GM19438 (cell line): Measurements from ENCODE around the gene RNF135.
"Not testable (repeated sequence)": the region's sequence is repeated elsewhere in the genome, so short reads cannot be mapped to it uniquely, and the experiment has no call there.

Source experiments
- ATAC-seq: cut with Tn5 transposase; IDR thresholded peaks from one replicate; pipeline ENCODE4 v1.9.1; 2021; ENCODE audit warnings: low read depth; ENCODE audit not compliant: unreplicated experiment

Gene RNF135

DNA sequence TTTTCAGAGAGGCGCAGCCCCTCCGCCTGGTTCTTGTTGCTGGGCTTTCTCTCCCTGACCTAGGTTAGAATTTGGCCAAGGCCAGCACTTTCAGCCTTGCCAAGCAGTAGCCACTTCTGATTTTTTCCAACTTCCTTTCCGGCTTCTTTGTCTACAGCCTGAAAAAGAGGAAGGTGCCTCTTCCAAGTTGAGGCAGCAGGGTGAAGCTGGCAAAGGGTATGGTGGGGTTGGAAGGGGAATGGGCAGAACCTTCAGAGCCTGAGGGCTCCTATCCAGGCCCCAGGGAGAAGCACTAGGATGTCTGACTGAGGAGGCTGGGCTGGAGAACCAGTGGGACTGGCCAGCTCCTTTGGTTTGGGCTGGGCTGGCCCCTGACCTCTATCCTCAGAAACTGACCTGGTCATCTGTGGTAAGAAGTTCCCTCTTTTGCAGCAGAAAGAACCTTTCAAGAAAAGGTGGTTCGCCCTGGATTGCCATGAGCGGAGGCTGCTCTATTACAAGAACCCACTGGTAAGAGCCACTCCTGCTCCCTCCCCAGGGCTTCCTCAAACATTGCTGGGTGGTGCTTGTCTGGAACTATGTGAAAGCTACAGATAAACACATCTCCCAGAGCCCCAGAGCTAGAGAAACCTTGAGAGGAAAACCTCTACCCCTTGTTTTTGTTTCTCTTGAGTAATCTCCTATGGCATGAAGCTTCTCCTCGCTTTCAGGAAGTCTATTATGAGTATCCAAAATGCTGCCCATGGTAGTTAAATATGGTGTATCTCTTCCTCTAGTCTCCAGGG, 16.6 kb upstream of the RNF135 start:
- ATAC-seq: no peak

- ATAC-seq: no peak
Measured at GRCh38 chr17:30956764-30957374, 14.0 kb upstream of the RNF135 start.

- no peak for ATAC-seq
Measured at GRCh38 chr17:30957741-30958140, 13.1 kb upstream of the RNF135 start.

- ATAC-seq: no peak
Measured at GRCh38 chr17:30958187-30958586, 12.7 kb upstream of the RNF135 start.

DNA sequence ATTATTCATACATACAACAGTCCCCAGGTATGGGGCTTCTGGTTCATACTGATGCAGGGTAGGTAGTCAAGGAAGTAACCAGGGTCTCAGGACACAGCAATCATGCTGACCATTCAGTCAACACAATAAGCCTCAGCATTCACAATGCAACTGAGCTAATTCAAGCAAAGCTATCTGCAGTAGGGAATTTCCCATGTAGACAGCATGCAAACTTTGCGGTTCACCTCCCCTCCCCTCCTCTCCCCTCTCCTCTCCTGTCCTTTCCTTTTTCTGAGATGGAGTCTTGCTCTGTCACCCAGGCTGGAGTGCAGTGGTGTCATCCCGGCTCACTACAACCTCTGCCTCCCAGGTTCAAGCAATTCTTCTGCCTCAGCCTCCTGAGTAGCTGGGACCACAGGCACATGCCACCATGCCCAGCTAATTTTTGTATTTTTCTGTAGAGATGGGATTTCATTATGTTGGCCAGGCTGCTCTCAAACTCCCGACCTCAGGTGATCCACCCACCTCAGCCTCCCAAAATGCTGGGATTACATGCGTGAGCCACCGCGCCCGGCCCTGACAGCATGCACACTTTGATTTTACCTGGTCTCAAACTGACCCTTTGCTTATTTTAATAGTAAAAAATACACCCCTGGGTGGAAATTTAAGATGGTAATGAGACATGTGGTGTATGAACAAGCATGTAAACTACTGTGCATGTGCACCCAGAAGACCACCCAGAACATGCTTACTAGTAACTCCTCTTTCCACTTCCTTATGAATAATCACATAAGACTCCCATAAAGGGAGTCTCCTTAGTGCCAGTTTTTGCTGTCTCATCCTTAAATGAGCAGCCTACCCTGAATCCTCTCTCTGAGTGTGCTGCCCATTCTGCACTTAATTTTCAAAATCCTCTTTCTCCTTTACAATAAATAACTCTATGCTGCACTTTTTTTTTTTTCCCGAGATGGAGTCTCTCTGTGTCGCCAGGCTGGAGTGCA, 9.3 kb upstream of the RNF135 start:
- no peak for ATAC-seq

DNA sequence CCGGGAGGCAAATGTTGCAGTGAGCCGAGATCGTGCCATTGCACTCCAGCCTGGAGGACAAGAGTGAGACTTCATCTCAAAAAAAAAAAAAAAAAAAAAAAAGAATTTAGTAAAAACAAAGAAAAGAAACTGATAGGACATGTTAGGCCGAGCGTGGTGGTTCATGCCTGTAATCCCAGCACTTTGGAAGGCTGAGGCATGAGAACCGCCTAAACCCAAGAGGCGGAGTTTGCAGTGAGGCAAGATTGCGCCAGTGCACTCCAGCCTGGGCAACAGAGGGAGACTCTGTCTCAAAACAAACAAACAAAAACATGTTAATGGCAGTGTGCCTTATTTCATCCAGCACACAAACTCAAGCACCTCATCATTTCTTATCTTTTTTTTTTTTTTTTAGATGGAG, 6.5 kb upstream of the RNF135 start:
- not testable (repeated sequence) for ATAC-seq

DNA sequence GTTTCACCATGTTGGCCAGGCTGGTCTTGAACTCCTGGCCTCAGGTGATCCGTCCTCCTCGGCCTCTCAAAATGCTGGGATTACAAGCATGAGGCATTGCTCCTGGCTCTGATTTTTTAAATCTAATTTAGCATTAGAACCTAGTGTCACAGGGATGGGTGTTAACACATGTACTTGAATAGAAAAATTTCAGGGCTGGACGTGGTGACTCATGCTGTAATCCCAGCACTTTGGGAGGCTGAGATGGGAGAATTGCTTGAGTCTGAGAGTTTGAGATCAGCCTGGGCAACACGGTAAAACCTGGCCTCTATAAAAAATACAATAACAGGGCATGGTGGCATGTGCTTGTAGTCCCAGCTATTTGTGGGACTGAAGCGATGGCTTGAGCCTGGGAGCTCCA, 6.0 kb upstream of the RNF135 start:
- ATAC-seq: no peak

DNA sequence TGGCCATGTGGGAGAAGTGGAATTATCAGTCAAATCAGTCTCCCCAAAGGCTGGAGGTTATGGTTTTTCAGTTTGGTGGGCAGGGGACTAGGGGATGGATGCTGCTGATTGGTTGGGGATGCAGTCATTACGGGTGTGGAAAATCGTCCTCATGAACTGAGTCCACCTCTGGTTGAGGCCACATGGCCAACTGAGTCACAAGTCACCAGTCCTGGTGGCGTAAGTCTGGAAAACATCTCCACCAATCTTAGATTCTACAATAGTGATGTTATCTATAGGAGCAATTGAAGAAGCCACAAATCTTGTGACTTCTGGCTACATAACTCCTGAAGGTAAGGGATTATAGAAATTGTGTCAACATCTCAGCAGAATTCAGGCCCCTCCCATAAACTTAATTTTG, 5.2 kb upstream of the RNF135 start:
- no peak for ATAC-seq

- ATAC-seq: not testable (repeated sequence)
Measured at GRCh38 chr17:30967911-30968310, 2.9 kb upstream of the RNF135 start.

DNA sequence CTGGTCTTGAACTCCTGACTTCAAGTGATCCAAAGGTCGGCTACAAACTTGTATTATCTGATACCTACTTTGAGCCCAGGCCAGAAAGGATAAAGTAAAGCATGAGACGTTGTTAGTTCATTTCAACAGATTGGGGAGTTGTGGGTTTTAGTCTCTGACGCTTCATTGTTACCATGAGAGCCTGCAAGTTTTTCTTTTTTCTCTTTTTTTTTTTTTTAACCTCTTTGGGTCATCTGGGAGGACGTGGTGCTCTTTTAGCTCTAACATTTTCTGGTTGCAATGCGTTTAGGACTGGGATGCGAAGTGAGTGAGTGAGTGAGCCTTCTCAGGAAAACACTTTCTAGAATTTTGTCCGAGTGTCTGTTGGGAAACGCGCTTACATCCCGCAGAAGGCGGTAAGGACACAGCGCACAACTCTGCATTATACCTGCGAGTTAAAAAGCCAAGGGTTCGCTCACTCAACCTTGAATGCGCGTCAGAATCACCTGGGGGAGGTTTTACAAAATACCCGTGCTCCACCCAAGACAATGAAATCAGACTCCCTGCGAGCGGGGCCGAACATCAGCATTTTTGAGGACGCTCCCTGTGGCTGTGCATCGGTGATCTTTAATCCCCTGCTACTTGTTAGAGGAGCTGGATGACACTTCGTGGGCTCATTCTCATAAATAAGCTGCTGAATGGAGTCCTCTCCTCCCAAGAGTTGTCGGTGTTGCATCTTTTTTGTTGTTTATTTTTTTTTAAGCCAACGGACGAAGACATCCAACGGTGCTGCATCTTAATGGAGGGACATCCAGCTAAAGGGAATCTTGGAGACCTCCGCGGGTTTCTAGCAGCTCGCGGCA, 629 bp upstream of the RNF135 start:
- ATAC-seq: peak; percentile 20

- ATAC-seq: no peak
Measured at GRCh38 chr17:30975042-30975820, 4.4 kb downstream of the RNF135 start.

- not testable (repeated sequence) for ATAC-seq
Measured at GRCh38 chr17:30979919-30980318, 9.1 kb downstream of the RNF135 start.

GRCh38 chr17:30981531-30982519, 11.0 kb downstream of the RNF135 start:
- no peak for ATAC-seq

DNA sequence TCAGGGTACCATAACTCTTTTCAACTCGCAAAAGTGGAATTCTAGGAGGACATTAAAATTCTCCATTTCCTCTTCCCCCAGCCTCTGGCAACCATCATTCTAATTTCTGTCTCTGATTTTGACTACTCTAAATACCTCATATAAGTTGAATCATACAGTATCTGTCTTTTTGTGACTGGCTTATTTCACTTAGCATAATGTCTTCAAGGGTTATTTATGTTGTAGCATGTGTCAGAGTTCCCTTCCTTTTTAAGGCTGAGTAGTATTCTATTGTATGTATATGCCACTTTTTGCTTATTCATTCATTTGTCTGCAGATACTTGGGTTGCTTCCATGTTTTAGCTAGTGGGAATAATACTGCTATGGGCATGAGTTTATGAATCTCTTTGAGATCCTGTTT, 12.0 kb downstream of the RNF135 start:
- no peak for ATAC-seq

GRCh38 chr17:30990458-30990857, 19.6 kb downstream of the RNF135 start:
- ATAC-seq: no peak

GRCh38 chr17:30992551-30992950, 21.7 kb downstream of the RNF135 start:
- no peak for ATAC-seq

DNA sequence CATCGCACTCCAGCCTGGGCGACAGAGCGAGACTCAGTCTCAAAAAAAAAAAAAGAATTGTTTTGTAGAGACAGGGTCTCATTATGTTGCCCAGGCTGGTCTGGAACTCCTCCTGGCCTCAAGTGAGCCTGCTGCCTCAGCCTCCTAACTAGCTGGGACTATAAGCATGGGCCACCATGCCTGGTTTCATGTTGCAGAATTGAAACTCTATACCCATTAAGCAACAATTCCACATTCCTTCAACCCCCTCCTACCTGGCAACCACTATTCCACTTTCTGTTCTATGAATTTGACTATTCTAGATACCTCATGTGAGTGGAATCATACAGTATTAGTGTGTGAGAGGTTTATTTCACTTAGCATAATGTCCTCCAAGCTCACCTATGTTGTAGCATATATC, 24.5 kb downstream of the RNF135 start:
- no peak for ATAC-seq

DNA sequence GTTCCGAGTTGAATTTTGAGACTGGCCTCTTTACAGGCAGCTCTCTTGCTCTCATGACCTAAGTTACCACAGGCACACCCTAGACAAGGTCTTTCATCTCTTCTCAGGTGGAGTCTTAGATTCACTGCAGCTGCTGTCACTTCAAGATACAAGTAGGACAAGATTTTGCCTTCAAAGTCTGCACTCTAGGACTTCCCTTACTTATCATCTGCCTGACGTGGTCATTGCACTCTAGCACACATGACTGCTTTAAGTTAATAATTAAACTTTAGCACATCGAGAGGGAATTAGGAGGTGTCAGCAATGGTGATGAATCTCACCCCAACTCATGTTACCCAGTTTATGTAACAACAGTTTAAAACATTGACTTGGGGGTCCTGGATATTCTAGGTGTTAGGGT, 25.6 kb downstream of the RNF135 start:
- ATAC-seq: no peak
